Ectodermal cell (in vitro differentiated cells): Measurements from ENCODE around the gene NR5A1.

Source experiments
- H3K27ac ChIP-seq: 2 replicates; pipeline ENCODE4 v1.7.0; 2013; ENCODE audit warnings: mild to moderate bottlenecking, low read depth, low read length; ENCODE audit not compliant: insufficient read depth, poor library complexity, severe bottlenecking
- H3K27me3 ChIP-seq: 2 replicates; pipeline ENCODE4 v1.7.0; 2013; ENCODE audit warnings: mild to moderate bottlenecking, low read length; ENCODE audit not compliant: insufficient read depth, control insufficient read depth, poor library complexity, severe bottlenecking
- H3K36me3 ChIP-seq: one replicate; pipeline ENCODE4 v1.7.0; 2013; ENCODE audit warnings: low read length; ENCODE audit not compliant: control insufficient read depth, insufficient read depth
- H3K4me1 ChIP-seq: one replicate; pipeline ENCODE4 v1.7.0; 2013; ENCODE audit warnings: low read length; ENCODE audit not compliant: control insufficient read depth, insufficient read depth
- H3K4me3 ChIP-seq: 2 replicates; pipeline ENCODE4 v1.7.0; 2013; ENCODE audit warnings: low read depth, low read length, control low read depth; ENCODE audit not compliant: insufficient read depth
- H3K9me3 ChIP-seq: 2 replicates; pipeline ENCODE4 v1.7.0; 2013; ENCODE audit warnings: mild to moderate bottlenecking, low read length, moderate library complexity; ENCODE audit not compliant: control insufficient read depth
- WGBS, 2 experiments: methylation state at CpG; one replicate each; pipeline ENCODE4 v1.1.7; 2013; ENCODE audit warnings: missing lambda C conversion rate in 2 of 2; 5-methylcytosine and 5-hydroxymethylcytosine counted together

The NR5A1 gene

GRCh38 chr9:124517600-124517999 is 10.4 kb upstream of the NR5A1 start:
- Histone ChIP-seq H3K36me3 (peaks cover 29% of the 10 kb centered on the region), H3K27me3 (no peaks in the 10 kb centered on the region), H3K27ac (no peak overlapping the region), H3K4me1 (peaks cover 13% of the 10 kb centered on the region), H3K4me3 (no peak overlapping the region), H3K9me3 (no peaks in the 10 kb centered on the region)
- WGBS, 2 experiments, result 96 to 98% methylated on average over 3 to 5 of the region's 5 CpGs

GRCh38 chr9:124514874-124515273 is 7.7 kb upstream of the NR5A1 start:
- WGBS, 2 experiments, result 91 to 92% methylated on average over 4 to 5 of the region's 5 CpGs
- H3K27me3 ChIP-seq, result no peaks in the 10 kb centered on the region

GRCh38 chr9:124514125-124514524 is 6.9 kb upstream of the NR5A1 start:
- Histone ChIP-seq H3K9me3 (no peaks in the 10 kb centered on the region), H3K4me3 (no peak overlapping the region), H3K27me3 (no peaks in the 10 kb centered on the region), H3K36me3 (peaks cover 5% of the 10 kb centered on the region), H3K27ac (no peak overlapping the region), H3K4me1 (peaks cover 22% of the 10 kb centered on the region)
- 89 to 90% methylated on average over 4 of the region's 4 CpGs for WGBS, 2 experiments

More at GRCh38 chr9:124514874-124515273, 7.7 kb upstream of the NR5A1 start:
- H3K27ac ChIP-seq, result no peak overlapping the region
- no peaks in the 10 kb centered on the region for H3K9me3 ChIP-seq
- H3K4me1 ChIP-seq, result peaks cover 22% of the 10 kb centered on the region
- H3K4me3 ChIP-seq, result no peak overlapping the region
- peaks cover 8% of the 10 kb centered on the region for H3K36me3 ChIP-seq

GRCh38 chr9:124513376-124513994 is 6.3 kb upstream of the NR5A1 start:
- WGBS, 2 experiments, result 78 to 84% methylated on average over 5 of the region's 5 CpGs

GRCh38 chr9:124512806-124513204 is 5.6 kb upstream of the NR5A1 start:
- 91% methylated on average over 9 of the region's 9 CpGs for WGBS, 2 experiments
- Histone ChIP-seq H3K36me3 (no peaks in the 10 kb centered on the region), H3K27ac (no peak overlapping the region), H3K4me1 (peaks cover 22% of the 10 kb centered on the region), H3K4me3 (no peak overlapping the region), H3K9me3 (no peaks in the 10 kb centered on the region), H3K27me3 (no peaks in the 10 kb centered on the region)

More at GRCh38 chr9:124513376-124513994, 6.3 kb upstream of the NR5A1 start:
- no peaks in the 10 kb centered on the region for H3K36me3 ChIP-seq
- H3K27ac ChIP-seq, result no peak overlapping the region
- H3K4me1 ChIP-seq, result peaks cover 22% of the 10 kb centered on the region
- H3K27me3 ChIP-seq, result no peaks in the 10 kb centered on the region
- no peak overlapping the region for H3K4me3 ChIP-seq
- H3K9me3 ChIP-seq, result no peaks in the 10 kb centered on the region

- Histone ChIP-seq H3K4me3 (no peak overlapping the region), H3K27ac (no peak overlapping the region), H3K4me1 (peaks cover 22% of the 10 kb centered on the region), H3K27me3 (no peaks in the 10 kb centered on the region), H3K9me3 (no peaks in the 10 kb centered on the region), H3K36me3 (no peaks in the 10 kb centered on the region)
- WGBS, 2 experiments, result 76 to 79% methylated on average over 23 of the region's 23 CpGs
These were observed 4.9 kb upstream of the NR5A1 start for GRCh38 chr9:124511891-124512805.

GRCh38 chr9:124511426-124511840 is 4.2 kb upstream of the NR5A1 start:
- H3K27me3 ChIP-seq, result peaks cover 4% of the 10 kb centered on the region
- no peaks in the 10 kb centered on the region for H3K36me3 ChIP-seq
- H3K4me1 ChIP-seq, result peaks cover 22% of the 10 kb centered on the region
- H3K4me3 ChIP-seq, result no peak overlapping the region
- no peak overlapping the region for H3K27ac ChIP-seq
- no peaks in the 10 kb centered on the region for H3K9me3 ChIP-seq
- WGBS, 2 experiments, result 70 to 79% methylated on average over 6 of the region's 6 CpGs

- Histone ChIP-seq H3K9me3 (no peaks in the 10 kb centered on the region), H3K27ac (no peak overlapping the region), H3K27me3 (peaks cover 10% of the 10 kb centered on the region), H3K4me1 (peaks cover 19% of the 10 kb centered on the region), H3K36me3 (no peaks in the 10 kb centered on the region), H3K4me3 (no peak overlapping the region)
- 88% methylated on average over 9 of the region's 9 CpGs for WGBS, 2 experiments
These were observed 3.6 kb upstream of the NR5A1 start for GRCh38 chr9:124510650-124511425.

GRCh38 chr9:124507880-124508423 is 753 bp upstream of the NR5A1 start:
- Histone ChIP-seq H3K4me1 (peaks cover 12% of the 10 kb centered on the region), H3K4me3 (no peak overlapping the region), H3K27me3 (peaks cover 39% of the 10 kb centered on the region), H3K9me3 (no peaks in the 10 kb centered on the region), H3K36me3 (no peaks in the 10 kb centered on the region), H3K27ac (no peak overlapping the region)
- WGBS, 2 experiments, result 95% methylated on average over 11 of the region's 11 CpGs
